ENCODE measurements around the gene PSTPIP1.

Gene PSTPIP1

DNA sequence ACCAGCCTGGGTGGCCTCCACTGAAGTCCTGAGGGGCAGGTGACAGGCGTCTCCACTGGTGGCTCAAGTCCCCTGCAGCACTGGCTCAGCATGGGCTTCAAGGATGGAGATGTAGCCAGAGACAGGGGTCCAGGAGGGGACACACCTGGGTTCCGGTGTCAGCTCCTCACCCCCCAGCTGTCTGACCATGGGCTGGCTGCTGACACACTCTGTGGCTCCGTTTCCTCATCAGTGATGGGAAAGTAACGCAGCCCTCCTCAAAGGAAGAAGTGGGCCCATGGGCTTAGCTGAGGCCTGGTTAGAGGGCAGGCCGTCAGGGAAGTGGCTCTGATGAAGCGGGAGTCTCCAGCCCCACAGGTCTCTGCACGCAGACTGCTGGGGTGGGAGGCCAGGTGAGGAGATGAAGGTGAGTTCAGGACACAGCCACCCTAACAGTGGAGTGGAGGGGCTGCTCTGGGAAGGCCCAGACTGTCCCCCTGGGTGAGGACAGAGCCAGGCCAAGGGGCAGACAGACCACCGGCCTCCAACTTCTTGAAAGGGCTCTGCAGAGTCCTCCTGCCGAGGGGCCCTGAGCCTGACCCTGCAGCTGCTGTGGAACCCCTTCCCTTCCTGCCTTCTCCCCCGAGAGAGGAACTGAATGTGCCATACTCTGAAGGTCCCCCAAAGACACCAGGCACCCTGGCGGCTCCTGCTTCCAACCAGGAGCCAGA is 24.0 kb downstream of the PSTPIP1 start:
- DNase-seq (ENCODE audit: low read depth in 2 of 2), result no peak

DNA sequence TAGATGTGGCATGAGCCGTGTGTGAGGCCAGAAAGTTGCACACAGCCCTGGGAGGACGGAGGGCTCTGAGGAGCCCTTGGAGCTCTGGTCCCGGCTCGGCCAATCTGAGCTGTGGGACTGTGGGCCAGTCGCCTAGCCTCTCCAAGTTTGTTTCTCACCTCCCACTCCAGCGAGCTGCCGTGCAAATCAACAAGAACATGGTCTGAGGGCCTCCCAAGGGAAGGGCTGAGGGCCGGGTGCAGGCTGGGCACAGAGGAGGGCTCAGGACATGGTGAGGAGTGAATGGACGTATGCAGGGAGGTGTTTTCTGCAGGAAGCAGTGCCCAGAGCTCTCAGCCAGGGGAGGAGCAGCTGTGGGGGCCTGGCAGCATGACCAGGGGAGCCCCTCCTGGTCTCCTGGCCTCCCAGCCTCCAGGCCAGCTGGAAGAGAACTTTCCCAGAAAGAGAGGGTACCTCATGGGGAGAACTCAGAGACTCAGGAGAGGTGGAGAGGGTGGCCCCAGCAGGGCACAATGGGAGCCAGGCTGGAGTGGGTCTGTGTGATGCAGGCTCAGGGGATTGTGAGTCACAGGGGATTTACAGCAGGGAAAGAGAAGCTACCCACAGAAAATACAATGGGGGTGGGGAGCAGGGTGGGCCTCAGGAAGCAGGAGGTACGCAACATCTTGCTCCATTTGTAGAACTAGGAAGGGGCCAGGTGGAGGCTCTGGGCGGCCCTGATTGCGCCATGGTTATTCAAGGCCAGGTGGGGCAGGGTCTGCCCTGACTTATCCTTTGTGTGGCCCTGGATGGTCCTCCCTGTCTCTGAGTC is 24.8 kb downstream of the PSTPIP1 start:
- no peak for DNase-seq (ENCODE audit: low read depth in 2 of 2)

DNA sequence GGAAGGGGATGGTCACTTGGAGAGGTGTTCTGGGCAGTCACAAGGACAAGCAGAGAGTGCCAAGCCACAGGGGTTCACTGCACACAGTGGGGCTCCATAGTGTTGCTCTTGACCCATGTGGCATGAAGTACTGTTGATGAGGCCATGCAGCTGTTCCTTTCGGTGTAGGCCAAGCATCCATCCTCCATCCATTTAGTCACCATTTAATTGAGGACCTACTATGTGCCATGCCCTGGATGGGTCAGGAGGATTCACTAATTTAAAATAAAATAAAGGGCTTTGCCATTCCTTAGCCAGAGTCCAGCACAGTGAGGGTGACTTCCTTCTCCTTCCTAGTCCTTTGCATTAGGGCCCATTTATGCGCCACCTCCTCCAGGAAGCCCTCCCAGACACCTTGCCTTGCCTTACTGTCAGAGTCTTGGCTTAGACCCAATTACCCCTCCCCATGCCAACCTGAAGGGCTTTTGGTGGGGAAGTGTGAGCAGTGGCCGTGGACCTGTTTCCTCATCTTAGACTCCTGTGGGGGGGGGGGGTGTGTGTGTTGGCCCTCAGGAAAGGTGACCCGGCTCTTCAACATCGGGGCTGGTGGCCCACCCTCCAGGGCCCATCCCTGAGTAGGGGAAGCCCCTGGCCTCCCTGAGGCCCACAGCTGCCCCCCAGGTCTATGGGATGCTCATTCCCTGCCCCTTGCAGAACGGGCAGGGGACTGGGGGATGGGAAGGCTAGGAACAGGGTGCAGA is 25.6 kb downstream of the PSTPIP1 start:
- no peak for DNase-seq (ENCODE audit: low read depth in 2 of 2)

DNA sequence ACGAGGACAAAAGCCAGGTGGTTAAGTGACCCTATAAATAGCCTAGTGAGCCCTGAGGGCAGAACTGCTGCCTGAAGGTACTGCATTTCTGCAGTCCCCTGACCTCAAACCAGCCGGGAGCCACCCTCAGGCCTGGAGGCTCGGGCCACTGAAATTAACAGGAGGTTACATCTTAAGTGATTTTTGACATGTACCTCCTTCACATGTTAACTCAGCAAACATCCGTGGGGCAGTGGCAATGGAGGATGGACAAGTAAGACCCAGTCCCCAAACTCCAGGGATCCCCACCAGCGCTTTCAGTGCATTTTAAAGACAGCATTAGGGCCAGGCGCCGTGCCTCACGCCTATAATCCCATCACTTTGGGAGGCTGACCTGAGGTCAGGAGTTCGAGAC is 26.2 kb downstream of the PSTPIP1 start:
- no peak for DNase-seq (ENCODE audit: low read depth in 2 of 2)

DNA sequence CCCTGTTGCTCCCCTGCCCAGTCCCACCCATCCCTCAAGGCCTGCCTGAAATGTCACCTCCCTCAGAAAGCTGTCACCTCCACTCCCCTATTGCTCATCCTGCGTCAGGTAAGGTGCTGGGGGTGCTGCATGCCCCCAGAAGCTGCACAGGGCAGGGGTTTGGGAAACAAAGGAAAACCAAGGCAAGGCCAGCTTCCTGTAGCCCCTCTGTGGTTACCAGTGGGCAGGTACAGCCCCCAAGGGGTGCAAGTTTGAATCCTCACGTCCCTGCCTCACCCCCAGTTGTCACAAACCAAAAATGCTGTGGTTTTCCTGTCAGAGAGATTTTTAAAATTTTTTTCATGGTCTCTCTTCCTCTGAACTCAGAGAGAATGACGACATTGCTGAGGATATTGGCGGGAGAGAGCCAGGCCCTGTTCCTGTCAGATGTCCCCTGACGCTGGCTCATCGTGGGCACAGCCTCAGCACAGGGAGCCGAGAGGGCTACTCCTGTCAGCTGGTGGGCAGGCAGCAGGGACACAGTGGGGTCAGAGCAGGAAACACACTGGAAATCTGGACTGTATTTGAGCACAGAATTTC is 27.0 kb downstream of the PSTPIP1 start:
- no peak for DNase-seq (ENCODE audit: low read depth in 2 of 2)

DNA sequence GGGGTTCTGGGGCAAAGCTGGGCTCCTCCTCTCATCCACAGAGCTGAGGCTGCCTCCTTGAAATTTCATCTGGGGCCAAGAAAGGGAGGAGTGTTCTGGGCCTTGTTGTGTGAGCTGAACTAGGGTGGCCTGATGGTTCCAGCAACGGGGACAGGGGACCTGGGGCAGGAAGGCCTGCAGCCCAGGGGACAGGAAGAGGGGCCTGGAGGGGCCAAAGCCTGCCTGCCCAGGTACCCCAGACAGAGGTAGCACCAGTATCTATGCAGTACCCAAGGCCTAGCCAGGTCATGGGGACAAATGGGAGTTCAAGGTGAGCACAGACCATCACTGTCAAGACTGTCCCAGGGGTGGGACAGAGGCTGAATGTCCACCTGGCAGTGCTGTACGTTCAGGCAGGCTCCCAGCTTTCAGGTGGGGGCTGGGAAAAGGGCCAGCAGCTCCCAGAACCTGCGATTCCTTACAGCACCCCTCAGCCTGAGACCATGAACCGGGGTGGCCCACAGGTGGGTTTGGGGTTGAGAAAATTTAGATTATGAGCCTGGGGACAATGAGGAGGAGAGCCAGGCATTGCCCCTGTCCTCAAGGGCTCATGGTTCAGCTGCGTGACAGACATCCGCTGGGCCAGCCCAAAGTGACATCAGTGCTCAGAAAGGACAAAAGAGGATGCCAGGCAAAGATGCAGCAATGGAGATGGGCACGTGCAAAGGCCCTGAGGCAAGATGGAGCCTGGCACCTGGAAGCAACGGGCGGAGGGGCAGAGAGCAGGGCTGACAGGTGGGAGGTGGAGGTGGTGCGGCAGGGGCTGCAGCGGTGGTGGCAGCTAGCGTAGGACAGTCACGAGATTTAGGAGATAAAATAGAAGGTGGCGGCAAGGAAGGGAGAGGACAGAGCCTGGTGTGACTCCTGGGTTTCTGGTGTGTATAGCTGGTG is 28.0 kb downstream of the PSTPIP1 start:
- no peak for DNase-seq (ENCODE audit: low read depth in 2 of 2)

DNA sequence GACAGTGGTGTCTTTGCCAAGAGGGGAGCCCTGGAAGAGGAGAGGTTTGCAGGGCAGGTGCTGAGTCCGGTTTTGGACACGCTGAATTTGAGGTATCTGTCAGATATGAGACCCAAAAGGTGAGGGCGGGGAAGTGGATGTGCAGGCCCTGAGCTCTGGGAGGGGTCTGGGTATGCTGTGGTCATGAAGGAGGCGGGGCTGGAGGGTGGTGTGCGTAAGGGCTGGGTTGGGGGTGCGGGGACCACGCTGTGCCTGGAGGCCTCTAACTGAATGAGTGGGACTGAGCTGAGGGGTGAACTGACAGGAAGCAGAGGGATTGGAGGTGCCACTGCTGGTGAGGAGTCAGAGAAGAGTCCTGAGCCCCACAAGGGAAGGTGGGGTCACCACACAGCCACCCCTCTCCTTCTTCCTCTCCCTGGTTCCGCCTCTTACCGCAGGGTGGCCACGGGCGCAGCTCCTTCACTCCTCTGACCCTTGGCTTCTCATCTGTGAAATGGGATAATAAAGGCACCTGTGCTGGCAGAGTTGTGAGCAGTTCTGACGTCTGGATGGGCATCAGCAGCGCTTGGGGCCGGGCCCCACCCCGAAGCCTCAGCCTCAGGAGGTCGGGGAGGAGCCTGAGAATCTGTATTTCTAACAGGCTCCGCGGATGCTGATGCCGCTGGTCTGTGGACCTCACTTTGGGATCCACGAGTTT is 28.8 kb downstream of the PSTPIP1 start:
- no peak for DNase-seq (ENCODE audit: low read depth in 2 of 2)

DNA sequence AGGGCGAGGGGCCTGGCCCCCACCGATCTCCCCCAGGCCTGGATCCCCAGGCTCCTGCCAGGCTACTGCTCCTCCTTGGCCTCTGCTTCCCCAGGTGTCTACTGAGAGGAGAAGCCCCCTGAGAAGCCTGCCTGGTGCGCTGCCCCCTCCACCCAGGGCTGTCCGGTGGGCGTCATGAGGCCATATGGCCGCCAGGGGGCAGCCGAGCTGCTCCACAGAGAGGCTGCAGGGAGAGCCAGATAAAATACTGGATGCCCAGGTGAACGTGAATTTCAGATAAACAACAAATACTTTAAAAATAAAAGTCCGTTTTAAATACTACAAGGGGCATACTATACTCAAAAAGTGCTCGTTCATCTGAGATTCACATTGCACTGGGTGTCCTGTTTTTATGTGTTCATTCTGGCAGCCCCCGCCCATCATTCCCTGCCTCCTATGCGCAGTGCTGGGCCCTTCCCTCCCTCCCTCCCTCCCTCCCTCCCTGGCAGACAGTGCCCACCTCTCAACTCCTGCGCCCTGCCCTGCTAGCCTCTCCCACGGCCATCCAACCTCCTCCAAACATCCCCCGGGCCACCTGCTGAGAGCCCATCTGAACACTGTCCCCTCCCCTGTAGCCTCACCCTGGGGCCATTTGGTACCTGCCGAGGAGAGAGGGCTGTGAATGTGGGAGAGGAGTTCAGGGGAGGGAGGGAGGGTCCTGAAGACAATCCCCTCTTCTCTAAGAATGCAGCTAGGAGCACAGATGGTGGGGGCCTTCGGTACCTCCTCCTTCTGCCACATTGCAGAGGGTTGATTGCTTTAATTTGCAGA is 29.6 kb downstream of the PSTPIP1 start:
- peak; percentile 59 to 68 for DNase-seq (ENCODE audit: low read depth in 2 of 2)

DNA sequence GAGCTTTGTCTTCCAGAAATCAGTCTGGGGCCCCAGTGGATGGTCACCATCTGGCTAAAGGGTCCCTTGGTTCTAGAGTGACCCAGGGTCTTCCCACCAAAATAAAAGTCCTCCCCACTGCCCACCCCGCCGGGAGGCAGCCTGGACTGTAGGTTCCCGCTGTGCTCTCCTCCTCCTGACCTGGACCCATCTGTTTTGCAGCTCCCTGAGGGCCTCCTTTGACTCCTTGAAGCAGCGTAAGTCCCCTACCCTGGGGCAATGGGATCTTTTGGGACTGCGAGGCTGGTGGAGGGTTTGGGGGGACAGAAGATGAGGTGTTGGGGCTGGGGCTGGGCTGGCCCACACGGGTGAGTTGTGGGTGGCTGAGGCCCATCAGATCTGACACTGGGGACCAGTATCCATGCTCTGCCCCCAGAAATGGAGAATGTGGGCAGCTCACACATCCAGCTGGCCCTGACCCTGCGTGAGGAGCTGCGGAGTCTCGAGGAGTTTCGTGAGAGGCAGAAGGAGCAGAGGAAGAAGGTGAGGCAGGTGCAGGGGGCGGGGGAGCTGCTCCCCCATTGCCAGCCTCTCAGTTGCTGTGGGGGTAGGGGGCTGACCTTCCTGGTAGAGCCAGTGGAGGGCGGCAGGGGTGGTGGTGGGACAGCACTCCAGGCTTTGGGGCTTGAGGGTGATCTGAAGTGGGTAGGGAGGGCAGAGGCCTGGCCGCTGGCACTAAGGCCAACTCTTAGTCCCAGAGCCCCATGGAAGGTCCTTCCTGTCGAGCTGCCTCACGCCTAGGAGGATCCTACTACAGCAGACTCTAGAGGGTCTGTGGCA is 30.4 kb downstream of the PSTPIP1 start:
- no peak for DNase-seq (ENCODE audit: low read depth in 2 of 2)

DNA sequence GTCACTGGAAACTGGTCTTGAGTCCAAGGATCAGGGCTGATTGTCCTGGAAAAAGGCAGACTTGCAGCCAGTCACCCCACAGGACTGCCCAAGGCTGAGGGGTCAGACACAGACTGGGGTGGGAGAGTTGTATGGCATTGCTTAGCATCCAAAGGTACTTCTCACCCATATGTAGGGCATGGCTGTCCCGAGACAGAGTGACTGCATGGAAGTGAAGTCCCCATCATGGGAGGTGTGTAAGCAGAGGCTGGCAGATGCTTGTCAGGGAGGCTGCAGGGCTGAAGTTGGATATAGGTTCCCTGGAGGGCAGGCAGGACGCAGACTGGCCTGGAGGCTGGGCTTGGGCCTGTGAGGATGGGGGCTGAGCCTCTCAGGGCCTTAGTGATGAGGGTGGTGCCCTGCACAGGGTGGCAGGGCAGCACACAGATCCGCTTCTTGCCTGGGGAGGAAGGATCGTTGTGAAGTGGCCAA is 31.1 kb downstream of the PSTPIP1 start:
- DNase-seq (ENCODE audit: low read depth in 2 of 2), result no peak

DNA sequence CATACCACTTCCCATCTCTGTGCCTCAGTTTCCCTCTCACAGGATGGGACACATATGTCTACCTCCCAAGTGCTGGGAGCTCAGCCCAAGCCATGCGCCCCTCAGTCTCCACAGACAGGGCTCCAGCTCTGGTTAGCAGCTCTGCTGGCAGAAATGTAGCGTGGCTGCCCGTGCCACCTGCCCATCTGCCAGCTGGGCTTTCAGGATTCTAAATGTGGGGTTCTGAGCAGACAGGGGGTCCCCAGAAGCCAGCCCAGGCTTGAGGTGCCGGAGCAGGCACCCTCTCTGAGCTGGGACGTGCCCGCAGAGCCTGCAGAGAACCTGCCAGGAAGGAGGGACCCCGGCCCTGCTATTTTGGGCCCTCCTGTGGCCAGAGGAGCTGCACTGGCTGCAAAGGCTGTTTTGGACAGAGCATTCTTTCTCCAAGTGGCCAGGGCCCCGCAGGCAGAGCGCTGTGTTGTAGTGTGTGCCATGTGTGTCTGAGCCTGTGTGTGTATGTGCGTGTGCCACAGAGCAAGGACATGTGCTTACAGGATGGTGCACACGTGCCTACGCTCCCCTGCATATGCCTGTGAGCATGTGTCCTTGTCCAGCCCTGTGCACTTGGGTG is 31.7 kb downstream of the PSTPIP1 start:
- DNase-seq (ENCODE audit: low read depth in 2 of 2), result no peak

DNA sequence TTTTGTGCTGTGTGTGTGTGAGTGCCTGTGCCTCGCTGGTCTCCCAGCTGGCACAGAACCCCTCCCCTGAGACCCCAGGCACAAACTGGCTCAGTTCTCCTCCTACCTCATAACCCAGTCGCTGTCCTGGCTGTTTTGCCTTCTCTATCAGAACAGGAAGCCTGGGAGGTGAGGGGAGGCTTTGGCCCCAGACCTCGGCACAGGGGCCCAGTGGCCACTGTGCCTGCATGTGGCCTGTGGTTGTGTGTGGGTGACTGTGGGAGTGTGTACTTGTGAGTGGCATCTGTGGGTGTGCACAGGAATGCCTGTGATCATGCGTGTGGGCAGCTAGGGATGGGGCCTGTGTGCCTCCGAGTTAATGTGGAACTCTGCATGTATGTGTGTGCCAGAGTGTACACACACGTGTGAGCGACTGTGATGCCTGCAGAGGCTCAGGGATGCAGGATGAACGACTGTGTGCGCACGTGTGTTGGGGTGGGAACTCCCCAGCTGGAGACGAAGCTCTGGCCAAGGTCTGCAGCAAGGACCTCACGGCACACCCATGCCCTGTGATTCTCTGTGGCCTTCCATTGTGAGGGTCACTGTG is 32.3 kb downstream of the PSTPIP1 start:
- DNase-seq (ENCODE audit: low read depth in 2 of 2), result no peak

DNA sequence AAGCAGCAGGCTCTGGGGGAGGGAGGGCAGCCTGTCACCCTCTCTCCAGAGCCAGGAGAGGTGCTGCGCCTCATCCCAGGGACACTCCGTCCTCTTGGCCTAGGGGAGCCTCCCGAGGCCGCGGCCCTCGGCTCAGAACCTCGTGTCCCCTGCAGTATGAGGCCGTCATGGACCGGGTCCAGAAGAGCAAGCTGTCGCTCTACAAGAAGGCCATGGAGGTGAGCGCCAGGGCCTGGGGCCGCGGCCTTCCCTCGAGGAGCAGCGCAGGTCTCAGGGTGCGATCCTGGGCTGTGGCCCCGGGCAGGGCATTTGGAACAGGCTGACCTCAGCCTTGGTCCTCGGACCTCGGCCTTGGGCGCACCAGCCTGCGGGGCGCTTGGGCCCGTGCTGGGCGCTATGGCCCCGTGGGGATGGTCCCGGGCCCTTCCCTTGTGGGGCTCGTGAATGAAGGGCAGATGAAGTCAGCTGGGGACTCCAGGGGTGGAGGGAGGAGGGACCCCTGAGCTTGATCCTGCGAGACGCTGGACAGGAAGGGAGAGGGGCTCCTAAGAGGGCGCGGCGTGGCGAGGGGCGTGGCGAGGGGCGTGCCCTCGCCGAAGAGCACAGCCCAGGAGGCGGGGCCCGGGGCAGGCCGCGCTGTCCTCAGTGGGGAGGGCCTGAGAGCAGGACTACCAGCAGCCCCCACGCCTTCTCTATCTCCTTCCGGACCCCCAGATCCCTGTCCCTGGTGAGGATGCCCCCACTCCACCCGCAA is 32.9 kb downstream of the PSTPIP1 start:
- no peak for DNase-seq (ENCODE audit: low read depth in 2 of 2)

DNA sequence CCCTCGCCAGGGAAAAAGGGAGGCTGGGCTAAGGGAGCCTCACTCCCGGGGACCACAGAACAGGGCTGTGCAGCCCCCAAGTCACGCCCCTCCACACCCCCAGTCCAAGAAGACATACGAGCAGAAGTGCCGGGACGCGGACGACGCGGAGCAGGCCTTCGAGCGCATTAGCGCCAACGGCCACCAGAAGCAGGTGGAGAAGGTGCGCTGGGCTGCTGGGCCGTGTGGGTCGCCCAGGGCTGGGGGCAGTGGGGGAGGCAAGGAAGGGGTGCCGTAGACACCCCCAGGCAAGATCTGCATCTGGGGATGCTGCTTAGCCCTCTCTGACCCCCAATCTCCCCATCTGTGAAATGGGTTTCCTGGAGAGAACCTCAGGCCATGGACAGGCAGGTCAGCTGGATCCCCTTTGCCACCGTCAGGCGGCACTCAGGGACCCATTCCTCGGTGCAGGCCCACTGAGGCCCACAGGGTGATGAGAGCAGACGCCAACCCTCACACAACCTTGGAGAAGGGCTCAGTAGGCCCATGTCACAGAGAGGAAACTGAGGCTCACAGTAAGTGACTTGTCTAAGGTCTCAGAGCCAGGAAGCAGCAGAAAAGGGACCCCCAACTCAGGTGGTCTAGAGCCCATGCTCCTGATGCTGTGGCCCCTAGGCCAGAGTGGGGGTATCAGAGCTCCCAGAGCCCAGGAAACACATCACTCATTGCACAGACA is 33.7 kb downstream of the PSTPIP1 start:
- DNase-seq (ENCODE audit: low read depth in 2 of 2), result no peak

DNA sequence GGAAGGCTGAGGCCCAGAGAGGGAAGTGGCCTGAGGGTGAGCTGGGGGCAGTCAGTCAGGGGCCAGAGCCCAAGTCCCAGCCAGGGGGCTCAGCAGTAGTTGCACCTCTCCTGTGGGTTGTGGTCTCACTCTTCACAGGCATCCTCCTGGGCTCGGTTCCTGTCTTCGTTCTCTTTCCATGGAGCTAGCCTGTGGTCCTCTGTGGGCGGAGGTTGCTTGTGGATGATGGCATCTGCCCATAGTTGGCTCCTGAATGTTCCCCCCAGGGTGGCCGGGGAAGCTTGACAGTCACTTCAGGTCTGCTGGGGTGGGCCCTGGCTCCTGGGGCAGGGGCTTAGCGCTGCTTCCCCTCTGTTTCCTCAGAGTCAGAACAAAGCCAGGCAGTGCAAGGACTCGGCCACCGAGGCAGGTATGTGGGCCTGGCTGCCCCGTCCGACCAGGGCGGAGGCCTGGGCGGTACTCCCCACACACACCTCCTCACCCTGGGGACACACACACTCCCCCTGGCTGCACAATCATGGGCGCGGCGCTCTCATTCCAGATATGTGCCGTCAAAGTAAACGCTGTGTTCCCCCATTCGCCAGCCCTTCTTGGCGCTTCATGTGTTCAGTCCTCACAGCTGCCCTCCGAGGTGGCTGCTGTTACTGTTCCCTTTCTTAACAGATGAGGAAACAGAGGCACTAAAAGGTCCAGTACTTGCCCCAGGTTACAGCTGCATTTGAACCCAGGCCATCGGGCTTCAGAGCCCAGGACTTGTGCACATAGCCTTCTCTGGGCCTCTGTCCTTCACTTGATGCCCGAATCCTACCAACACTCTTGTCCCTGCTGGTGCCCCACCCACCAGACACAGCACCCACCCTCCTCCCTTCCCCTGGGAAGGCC is 34.5 kb downstream of the PSTPIP1 start:
- no peak for DNase-seq (ENCODE audit: low read depth in 2 of 2)
